Activated T-cell treated with anti-CD3 and anti-CD28 coated beads for 4 hours (primary cell): ENCODE results near the gene PIEZO2.

ENCODE experiments used
- DNase-seq: peaks from one replicate; pipeline ENCODE4 v3.0.0-alpha.2; 2020

Gene PIEZO2

GRCh38 chr18:11024928-11025669 is 124.3 kb downstream of the PIEZO2 start:
- no peak for DNase-seq

- DNase-seq: no peak
Measured at GRCh38 chr18:11021477-11021876, 127.9 kb downstream of the PIEZO2 start.

GRCh38 chr18:11020877-11021414 is 128.4 kb downstream of the PIEZO2 start:
- no peak for DNase-seq

GRCh38 chr18:11020161-11020853 is 129.1 kb downstream of the PIEZO2 start:
- DNase-seq: no peak

GRCh38 chr18:11019295-11020105 is 129.9 kb downstream of the PIEZO2 start:
- no peak for DNase-seq

GRCh38 chr18:11009869-11010268 is 139.5 kb downstream of the PIEZO2 start:
- no peak for DNase-seq

GRCh38 chr18:11009147-11009546 is 140.2 kb downstream of the PIEZO2 start:
- DNase-seq: no peak

- DNase-seq: no peak
Measured at GRCh38 chr18:11008505-11008904, 140.9 kb downstream of the PIEZO2 start.

GRCh38 chr18:11005528-11005927 is 143.8 kb downstream of the PIEZO2 start:
- DNase-seq: no peak

GRCh38 chr18:11004951-11005350 is 144.4 kb downstream of the PIEZO2 start:
- no peak for DNase-seq

GRCh38 chr18:11004294-11004693 is 145.1 kb downstream of the PIEZO2 start:
- no peak for DNase-seq

- DNase-seq: no peak
Measured at GRCh38 chr18:11002796-11003195, 146.6 kb downstream of the PIEZO2 start.

GRCh38 chr18:11002277-11002676 is 147.1 kb downstream of the PIEZO2 start:
- no peak for DNase-seq

GRCh38 chr18:11000071-11000470 is 149.3 kb downstream of the PIEZO2 start:
- no peak for DNase-seq

- no peak for DNase-seq
Measured at GRCh38 chr18:10997885-10998284, 151.5 kb downstream of the PIEZO2 start.

- DNase-seq: no peak
Measured at GRCh38 chr18:10995550-10995949, 153.8 kb downstream of the PIEZO2 start.

GRCh38 chr18:10989486-10989885 is 159.9 kb downstream of the PIEZO2 start:
- no peak for DNase-seq

GRCh38 chr18:10985689-10986088 is 163.7 kb downstream of the PIEZO2 start:
- DNase-seq: no peak

- no peak for DNase-seq
Measured at GRCh38 chr18:10979411-10979810, 170.0 kb downstream of the PIEZO2 start.

- DNase-seq: no peak
Measured at GRCh38 chr18:10977042-10977441, 172.3 kb downstream of the PIEZO2 start.

GRCh38 chr18:10973567-10974203 is 175.7 kb downstream of the PIEZO2 start:
- no peak for DNase-seq

- no peak for DNase-seq
Measured at GRCh38 chr18:10971717-10972116, 177.7 kb downstream of the PIEZO2 start.

GRCh38 chr18:10965119-10965518 is 184.2 kb downstream of the PIEZO2 start:
- DNase-seq: no peak
